Lower leg skin (tissue), 3 donors: ENCODE measurements around the gene UPB1.

Source experiments
- POLR2A ChIP-seq, 2 donors: fragments of 450-650 bp; IDR thresholded peaks; one replicate each; pipeline ENCODE4 v1.6.1; 2016 to 2017; ENCODE audit warnings: antibody characterized with exemption in 2 of 2, mild to moderate bottlenecking in 1 of 2, moderate library complexity in 1 of 2
- TF ChIP-seq, protein P1 (sequence below), 3 donors: fragments of 450-650 bp; IDR thresholded peaks; one replicate each; pipeline ENCODE4 v1.5.1; 2016; ENCODE audit warnings: antibody characterized with exemption in 3 of 3, mild to moderate bottlenecking in 3 of 3, moderate library complexity in 2 of 3

DNA sequence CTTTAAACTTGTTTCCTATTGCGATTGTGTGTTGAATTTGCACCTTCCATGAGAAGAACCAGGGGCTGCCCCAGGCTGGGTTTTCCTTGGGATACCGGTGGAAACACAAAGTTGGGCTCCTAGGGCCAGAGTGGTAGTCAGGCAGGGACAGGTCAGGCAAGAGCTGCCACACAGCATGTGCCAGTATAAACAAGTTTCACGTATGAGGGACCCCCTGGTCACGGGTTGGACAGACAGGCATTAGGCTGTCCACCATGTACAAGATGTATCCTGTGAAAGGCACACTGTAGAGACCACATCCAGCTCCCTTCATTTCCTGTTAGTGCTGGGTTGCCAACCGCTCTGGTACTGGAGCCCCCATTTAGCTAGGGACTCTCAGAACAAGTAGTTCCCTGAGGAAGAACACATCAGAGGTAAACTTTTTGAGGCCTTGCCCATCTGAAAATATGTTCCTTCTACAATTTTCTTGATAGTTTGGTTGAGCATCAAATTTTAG lies 8.8 kb downstream of the UPB1 start:
- TF ChIP-seq, protein P1, sequence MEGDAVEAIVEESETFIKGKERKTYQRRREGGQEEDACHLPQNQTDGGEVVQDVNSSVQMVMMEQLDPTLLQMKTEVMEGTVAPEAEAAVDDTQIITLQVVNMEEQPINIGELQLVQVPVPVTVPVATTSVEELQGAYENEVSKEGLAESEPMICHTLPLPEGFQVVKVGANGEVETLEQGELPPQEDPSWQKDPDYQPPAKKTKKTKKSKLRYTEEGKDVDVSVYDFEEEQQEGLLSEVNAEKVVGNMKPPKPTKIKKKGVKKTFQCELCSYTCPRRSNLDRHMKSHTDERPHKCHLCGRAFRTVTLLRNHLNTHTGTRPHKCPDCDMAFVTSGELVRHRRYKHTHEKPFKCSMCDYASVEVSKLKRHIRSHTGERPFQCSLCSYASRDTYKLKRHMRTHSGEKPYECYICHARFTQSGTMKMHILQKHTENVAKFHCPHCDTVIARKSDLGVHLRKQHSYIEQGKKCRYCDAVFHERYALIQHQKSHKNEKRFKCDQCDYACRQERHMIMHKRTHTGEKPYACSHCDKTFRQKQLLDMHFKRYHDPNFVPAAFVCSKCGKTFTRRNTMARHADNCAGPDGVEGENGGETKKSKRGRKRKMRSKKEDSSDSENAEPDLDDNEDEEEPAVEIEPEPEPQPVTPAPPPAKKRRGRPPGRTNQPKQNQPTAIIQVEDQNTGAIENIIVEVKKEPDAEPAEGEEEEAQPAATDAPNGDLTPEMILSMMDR (IDR thresholded peaks at IDR 0.05): no peak
- TF ChIP-seq POLR2A (IDR thresholded peaks at IDR 0.05): no peak
